Fibroblast of mammary gland (primary cell): ENCODE measurements around the gene SUV39H2.

Source experiments
- DNase-seq: peaks from one replicate; pipeline ENCODE4 v3.0.0-alpha.2; 2010; ENCODE audit warnings: low read depth
- H3K4me3 ChIP-seq: 2 replicates; pipeline ENCODE4 v1.5.1; 2011; ENCODE audit warnings: low read depth, mild to moderate bottlenecking, low read length, moderate library complexity; ENCODE audit not compliant: control insufficient read depth
- CTCF ChIP-seq: conservative IDR thresholded peaks from 2 replicates; pipeline ENCODE4 v1.5.1; 2011; ENCODE audit warnings: low read depth, low read length, inconsistent platforms; ENCODE audit not compliant: control insufficient read depth, insufficient read depth

Gene SUV39H2

GRCh38 chr10:14878266-14879123 is at the start of gene SUV39H2:
Gene SUV39H2 (plus strand): TSS chr10:14878866. CDS start chr10:14878889, 23 bp downstream.
- no peak for TF ChIP-seq CTCF
- peak; percentile 89 for DNase-seq
- H3K4me3 ChIP-seq = peak within 1 kb of the TSS; percentile 93

GRCh38 chr10:14833106-14833505 is 45.6 kb upstream of the SUV39H2 start:
- no peak overlapping the region for H3K4me3 ChIP-seq
- TF ChIP-seq CTCF = no peak
- no peak for DNase-seq

- no peak overlapping the region for H3K4me3 ChIP-seq
- no peak for TF ChIP-seq CTCF
- peak; percentile 23 for DNase-seq
These were observed 42.5 kb upstream of the SUV39H2 start for GRCh38 chr10:14836208-14836607.

- H3K4me3 ChIP-seq = peak overlapping the region; percentile 70
- TF ChIP-seq CTCF = no peak
- DNase-seq = peak; percentile 36
These were observed 41.5 kb upstream of the SUV39H2 start for GRCh38 chr10:14837003-14837756.

- no peak for TF ChIP-seq CTCF
- DNase-seq = peak; percentile 99
- peak within 1 kb of the TSS; percentile 92 for H3K4me3 ChIP-seq
These were observed 40.7 kb upstream of the SUV39H2 start, which contains the start of the genes CDNF, HSPA14 and MSANTD7 for GRCh38 chr10:14837757-14838581. Gene CDNF (minus strand): TSS chr10:14838037. CDS start chr10:14837946, 91 bp downstream. Gene HSPA14 (plus strand): TSS chr10:14838306. CDS start chr10:14838403, 97 bp downstream. Gene MSANTD7 (plus strand): TSS chr10:14838306. CDS start chr10:14842285, 3,979 bp downstream.
